Omental fat pad (tissue), 4 donors: ENCODE data around the gene AP1S3. TPM values are rescaled to one million over a fixed set of nuclear protein-coding genes. Genes with fewer than 3 reads are reported as not detected.

Source experiments
- ATAC-seq: fragments of 150-250 bp; one replicate; pipeline ENCODE4 v1.9.1; 2016; ENCODE audit warnings: mild to moderate bottlenecking, moderate library complexity; ENCODE audit not compliant: low FRiP score
- DNase-seq: peaks from one replicate; pipeline ENCODE4 v3.0.0-alpha.2; 2019; ENCODE audit warnings: low spot score
- CTCF ChIP-seq, 3 donors: fragments of 450-650 bp; IDR thresholded peaks; one replicate each; pipeline ENCODE4 v1.5.1; 2016 to 2017; ENCODE audit warnings: antibody characterized with exemption in 3 of 3, mild to moderate bottlenecking in 3 of 3, moderate library complexity in 2 of 3
- total RNA-seq, 4 donors: library from RNA; depleted of rRNA; stranded (reverse); fragments of >200 nt; gene quantifications; one replicate each; pipeline ENCODE4 v1.1.0, GENCODE V29; 2016

AP1S3 gene
- total RNA-seq, 4 donors from 2014 or later, result 1.6 to 16.2 (median 4.9) TPM; not detected in 1

GRCh38 chr2:223863491-223863890, 26.1 kb upstream of the AP1S3 start:
- ATAC-seq (no peak), DNase-seq (no peak)
- TF ChIP-seq CTCF (IDR thresholded peaks at IDR 0.05), result no peak

- TF ChIP-seq CTCF (IDR thresholded peaks at IDR 0.05), result no peak
- peak; percentile 79 for ATAC-seq
- DNase-seq, result no peak
Observed at GRCh38 chr2:223860809-223861738, 23.7 kb upstream of the AP1S3 start.

- TF ChIP-seq CTCF (IDR thresholded peaks at IDR 0.05), result no peak
- DNase-seq (no peak), ATAC-seq (no peak)
Observed at GRCh38 chr2:223859070-223859469, 21.7 kb upstream of the AP1S3 start.

GRCh38 chr2:223856584-223856983, 19.2 kb upstream of the AP1S3 start:
- no peak for TF ChIP-seq CTCF (IDR thresholded peaks at IDR 0.05)
- DNase-seq, result no peak
- ATAC-seq, result no peak

GRCh38 chr2:223856021-223856420, 18.6 kb upstream of the AP1S3 start:
- ATAC-seq (peak; percentile 59), DNase-seq (no peak)
- no peak for TF ChIP-seq CTCF (IDR thresholded peaks at IDR 0.05)

GRCh38 chr2:223855426-223855825, 18.0 kb upstream of the AP1S3 start:
- ATAC-seq (no peak), DNase-seq (no peak)
- no peak for TF ChIP-seq CTCF (IDR thresholded peaks at IDR 0.05)

GRCh38 chr2:223854741-223855140, 17.4 kb upstream of the AP1S3 start:
- no peak for TF ChIP-seq CTCF (IDR thresholded peaks at IDR 0.05)
- ATAC-seq, result no peak
- no peak for DNase-seq
